ENCODE measurements around the gene EPB41L2.
A peak's percentile ranks its signal among the peaks of the same experiment; 100 is the strongest.
"Not testable (repeated sequence)": the region's sequence is repeated elsewhere in the genome, so short reads cannot be mapped to it uniquely, and the experiment has no call there.

The EPB41L2 gene

GRCh38 chr6:130810307-130811030 is 252.6 kb downstream of the EPB41L2 start:
- no peak overlapping the region for H3K4me3 Mint-ChIP-seq
- no peak for DNase-seq
- H3K27me3 Mint-ChIP-seq (ENCODE audit: low read depth, poor library complexity): no peaks in the 10 kb centered on the region
- H3K9me3 Mint-ChIP-seq: no peaks in the 10 kb centered on the region
- H3K4me1 Mint-ChIP-seq: no peaks in the 10 kb centered on the region
- H3K27ac Mint-ChIP-seq: peak overlapping the region; percentile 9
- H3K36me3 Mint-ChIP-seq (ENCODE audit: low read depth): no peaks in the 10 kb centered on the region
- TF ChIP-seq, protein P1, sequence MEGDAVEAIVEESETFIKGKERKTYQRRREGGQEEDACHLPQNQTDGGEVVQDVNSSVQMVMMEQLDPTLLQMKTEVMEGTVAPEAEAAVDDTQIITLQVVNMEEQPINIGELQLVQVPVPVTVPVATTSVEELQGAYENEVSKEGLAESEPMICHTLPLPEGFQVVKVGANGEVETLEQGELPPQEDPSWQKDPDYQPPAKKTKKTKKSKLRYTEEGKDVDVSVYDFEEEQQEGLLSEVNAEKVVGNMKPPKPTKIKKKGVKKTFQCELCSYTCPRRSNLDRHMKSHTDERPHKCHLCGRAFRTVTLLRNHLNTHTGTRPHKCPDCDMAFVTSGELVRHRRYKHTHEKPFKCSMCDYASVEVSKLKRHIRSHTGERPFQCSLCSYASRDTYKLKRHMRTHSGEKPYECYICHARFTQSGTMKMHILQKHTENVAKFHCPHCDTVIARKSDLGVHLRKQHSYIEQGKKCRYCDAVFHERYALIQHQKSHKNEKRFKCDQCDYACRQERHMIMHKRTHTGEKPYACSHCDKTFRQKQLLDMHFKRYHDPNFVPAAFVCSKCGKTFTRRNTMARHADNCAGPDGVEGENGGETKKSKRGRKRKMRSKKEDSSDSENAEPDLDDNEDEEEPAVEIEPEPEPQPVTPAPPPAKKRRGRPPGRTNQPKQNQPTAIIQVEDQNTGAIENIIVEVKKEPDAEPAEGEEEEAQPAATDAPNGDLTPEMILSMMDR (IDR thresholded peaks at IDR 0.05): no peak

DNA sequence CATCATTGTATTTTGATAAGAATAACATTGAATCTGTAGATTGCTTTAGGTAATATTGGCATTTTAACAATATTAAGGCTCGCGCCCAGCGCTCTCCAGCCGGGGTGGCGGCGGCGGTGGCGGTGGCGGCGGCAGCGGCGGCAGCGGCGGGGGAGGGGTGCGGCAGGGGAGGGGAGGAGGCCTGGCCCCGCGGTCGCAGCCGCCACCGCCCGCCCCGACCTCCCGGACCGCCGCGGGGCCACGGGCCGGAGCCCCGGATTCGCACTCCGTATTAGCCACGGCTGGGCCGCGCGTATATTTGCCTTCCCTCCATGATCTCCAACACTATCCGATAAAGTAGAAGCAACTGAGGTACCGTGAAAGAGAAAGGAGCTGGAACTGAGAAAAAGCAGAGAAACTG is 261.7 kb downstream of the EPB41L2 start:
- not testable (repeated sequence) for H3K4me1 Mint-ChIP-seq; H3K27ac Mint-ChIP-seq; H3K27me3 Mint-ChIP-seq (ENCODE audit: low read depth, poor library complexity); H3K36me3 Mint-ChIP-seq (ENCODE audit: low read depth); DNase-seq; H3K4me3 Mint-ChIP-seq
- peaks cover 52% of the 10 kb centered on the region for H3K9me3 Mint-ChIP-seq

- H3K4me1 Mint-ChIP-seq: no peaks in the 10 kb centered on the region
- peaks cover 42% of the 10 kb centered on the region for H3K9me3 Mint-ChIP-seq
- no peak for DNase-seq
- no peaks in the 10 kb centered on the region for H3K36me3 Mint-ChIP-seq (ENCODE audit: low read depth)
- H3K27me3 Mint-ChIP-seq (ENCODE audit: low read depth, poor library complexity): no peaks in the 10 kb centered on the region
- H3K4me3 Mint-ChIP-seq: no peak overlapping the region
- no peak overlapping the region for H3K27ac Mint-ChIP-seq
- TF ChIP-seq, protein P1 (IDR thresholded peaks at IDR 0.05): no peak
Measured at GRCh38 chr6:130797061-130797460, 266.0 kb downstream of the EPB41L2 start.

DNA sequence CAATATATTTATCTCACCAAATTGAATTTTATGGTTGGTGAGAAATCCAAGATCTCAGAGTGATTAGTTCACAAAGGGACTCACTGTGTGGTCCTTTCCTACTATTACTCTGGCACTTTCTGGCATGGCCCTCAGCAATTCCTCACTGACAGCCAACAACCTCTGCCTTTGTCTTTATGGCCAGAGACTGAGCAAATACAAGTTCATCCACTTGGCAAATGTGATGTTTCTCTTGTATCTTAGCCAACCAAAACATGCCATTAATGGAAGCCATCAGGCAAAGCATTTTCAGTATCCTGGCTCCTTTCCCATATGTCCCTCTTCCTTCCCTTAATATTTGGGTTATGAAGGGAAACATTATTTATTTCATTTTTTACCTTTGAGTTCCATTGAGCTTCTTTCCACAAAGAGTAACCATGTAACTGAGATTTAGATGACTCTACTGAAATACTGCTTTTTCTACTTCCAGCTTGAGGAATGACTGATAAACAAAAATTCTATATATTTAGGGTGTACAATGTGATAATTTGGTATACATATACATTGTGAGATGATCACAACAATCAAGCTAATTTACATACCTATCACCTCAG is 266.6 kb downstream of the EPB41L2 start:
- Mint-ChIP-seq H3K4me1 (no peaks in the 10 kb centered on the region), H3K27ac (no peak overlapping the region), H3K36me3 (ENCODE audit: low read depth) (no peaks in the 10 kb centered on the region), H3K4me3 (no peak overlapping the region), H3K9me3 (peaks cover 39% of the 10 kb centered on the region), H3K27me3 (ENCODE audit: low read depth, poor library complexity) (no peaks in the 10 kb centered on the region)
- TF ChIP-seq, protein P1 (IDR thresholded peaks at IDR 0.05): no peak
- no peak for DNase-seq

DNA sequence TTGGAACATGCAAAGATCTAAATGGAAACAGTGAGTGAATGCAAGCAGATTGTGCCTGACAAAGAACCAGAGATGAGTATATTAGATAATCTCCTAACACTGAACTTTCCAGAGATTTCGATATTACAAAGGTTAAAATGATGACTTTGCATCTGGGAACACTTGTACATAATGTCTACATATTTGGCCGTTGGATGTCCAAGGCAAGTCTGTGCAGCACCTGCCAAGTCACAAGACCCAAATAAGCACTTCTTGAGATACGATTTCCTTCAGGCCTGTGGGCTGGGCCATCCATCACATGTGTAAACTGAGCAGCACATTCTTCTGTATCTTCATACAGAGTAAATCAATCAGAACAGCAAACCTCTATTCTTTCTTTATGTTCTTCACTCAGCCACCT is 268.3 kb downstream of the EPB41L2 start:
- H3K36me3 Mint-ChIP-seq (ENCODE audit: low read depth): no peaks in the 10 kb centered on the region
- H3K27ac Mint-ChIP-seq: no peak overlapping the region
- no peaks in the 10 kb centered on the region for H3K27me3 Mint-ChIP-seq (ENCODE audit: low read depth, poor library complexity)
- H3K4me1 Mint-ChIP-seq: no peaks in the 10 kb centered on the region
- TF ChIP-seq, protein P1 (IDR thresholded peaks at IDR 0.05): no peak
- DNase-seq: no peak
- H3K9me3 Mint-ChIP-seq: peaks cover 23% of the 10 kb centered on the region
- no peak overlapping the region for H3K4me3 Mint-ChIP-seq

DNA sequence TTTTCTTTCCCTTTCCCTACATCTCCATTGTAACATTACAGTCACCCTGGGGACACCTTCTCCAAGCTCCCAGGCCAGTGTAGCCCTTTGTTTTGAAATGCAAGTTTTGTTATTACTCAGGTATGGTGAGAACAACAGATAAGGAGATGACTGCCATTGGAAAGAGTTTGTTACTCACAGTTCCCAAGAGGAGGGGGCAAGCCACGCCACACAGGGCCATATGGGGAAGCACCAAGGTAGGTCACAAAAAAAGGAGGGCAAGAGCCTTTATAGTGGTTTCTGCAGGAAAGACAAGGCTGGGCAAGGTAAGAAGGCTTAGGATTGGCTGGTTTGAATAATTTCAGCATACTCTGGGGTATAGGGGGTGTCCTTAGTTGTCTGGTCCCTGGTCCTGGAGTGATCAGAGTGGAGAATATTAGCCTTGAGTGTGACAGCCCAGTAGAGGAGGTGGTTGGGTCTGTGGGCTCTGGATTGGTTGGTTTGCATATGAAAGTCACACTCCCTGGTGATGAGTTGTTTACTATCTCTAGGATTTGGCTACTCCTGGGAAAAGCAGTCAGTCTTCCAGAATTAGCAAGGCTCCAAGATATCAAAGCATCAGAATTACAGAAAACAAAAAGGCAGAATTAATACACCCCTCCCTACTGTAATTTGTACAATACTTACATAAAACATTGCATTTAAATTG is 268.9 kb downstream of the EPB41L2 start:
- Mint-ChIP-seq H3K9me3 (peaks cover 17% of the 10 kb centered on the region), H3K4me3 (no peak overlapping the region), H3K4me1 (no peaks in the 10 kb centered on the region), H3K27ac (peak overlapping the region; percentile 29), H3K36me3 (ENCODE audit: low read depth) (no peaks in the 10 kb centered on the region), H3K27me3 (ENCODE audit: low read depth, poor library complexity) (no peaks in the 10 kb centered on the region)
- DNase-seq: no peak
- TF ChIP-seq, protein P1 (IDR thresholded peaks at IDR 0.05): no peak

Measured in nephron progenitor cell (in vitro differentiated cells).